Cortex of kidney (tissue), 1 donor: ENCODE data around the gene PLS1.
"Not testable (repeated sequence)": the region's sequence is repeated elsewhere in the genome, so short reads cannot be mapped to it uniquely, and the experiment has no call there.

Source experiments
- DNase-seq: peaks from one replicate; lab custom pipeline; 2025; lab: John Stamatoyannopoulos, UW

PLS1 gene

GRCh38 chr3:142595581-142595950 is 627 bp upstream of the PLS1 start:
- DNase-seq, result no peak

- DNase-seq, result no peak
Observed at GRCh38 chr3:142596726-142597088, 514 bp downstream of the PLS1 start.

- no peak for DNase-seq
Observed at GRCh38 chr3:142597906-142598305, 1.7 kb downstream of the PLS1 start.

GRCh38 chr3:142601713-142602112 is 5.5 kb downstream of the PLS1 start:
- no peak for DNase-seq

- DNase-seq, result no peak
Observed at GRCh38 chr3:142602619-142603385, 6.6 kb downstream of the PLS1 start.

GRCh38 chr3:142603386-142603705 is 7.2 kb downstream of the PLS1 start:
- DNase-seq, result not testable (repeated sequence)

- DNase-seq, result no peak
Observed at GRCh38 chr3:142604940-142605339, 8.7 kb downstream of the PLS1 start.

- DNase-seq, result no peak
Observed at GRCh38 chr3:142608631-142609030, 12.4 kb downstream of the PLS1 start.

- no peak for DNase-seq
Observed at GRCh38 chr3:142609136-142609535, 12.9 kb downstream of the PLS1 start.

GRCh38 chr3:142611206-142611605 is 15.0 kb downstream of the PLS1 start:
- DNase-seq, result no peak

GRCh38 chr3:142613491-142613890 is 17.3 kb downstream of the PLS1 start:
- no peak for DNase-seq

- DNase-seq, result no peak
Observed at GRCh38 chr3:142614059-142614626, 17.9 kb downstream of the PLS1 start.

- DNase-seq, result no peak
Observed at GRCh38 chr3:142615171-142615570, 19.0 kb downstream of the PLS1 start.

GRCh38 chr3:142618917-142619461 is 22.8 kb downstream of the PLS1 start:
- no peak for DNase-seq

GRCh38 chr3:142622405-142622804 is 26.2 kb downstream of the PLS1 start:
- DNase-seq, result no peak

GRCh38 chr3:142623194-142623593 is 27.0 kb downstream of the PLS1 start:
- no peak for DNase-seq

GRCh38 chr3:142624341-142625152 is 28.4 kb downstream of the PLS1 start:
- no peak for DNase-seq

GRCh38 chr3:142625153-142625440 is 28.9 kb downstream of the PLS1 start:
- no peak for DNase-seq

GRCh38 chr3:142626971-142627370 is 30.8 kb downstream of the PLS1 start:
- DNase-seq, result no peak

GRCh38 chr3:142628801-142629200 is 32.6 kb downstream of the PLS1 start:
- DNase-seq, result no peak

GRCh38 chr3:142633073-142633472 is 36.9 kb downstream of the PLS1 start:
- DNase-seq, result no peak

GRCh38 chr3:142636050-142636449 is 39.9 kb downstream of the PLS1 start:
- DNase-seq, result no peak

- no peak for DNase-seq
Observed at GRCh38 chr3:142636664-142637063, 40.5 kb downstream of the PLS1 start.
